ENCODE results near the gene SLC44A3.

DNA sequence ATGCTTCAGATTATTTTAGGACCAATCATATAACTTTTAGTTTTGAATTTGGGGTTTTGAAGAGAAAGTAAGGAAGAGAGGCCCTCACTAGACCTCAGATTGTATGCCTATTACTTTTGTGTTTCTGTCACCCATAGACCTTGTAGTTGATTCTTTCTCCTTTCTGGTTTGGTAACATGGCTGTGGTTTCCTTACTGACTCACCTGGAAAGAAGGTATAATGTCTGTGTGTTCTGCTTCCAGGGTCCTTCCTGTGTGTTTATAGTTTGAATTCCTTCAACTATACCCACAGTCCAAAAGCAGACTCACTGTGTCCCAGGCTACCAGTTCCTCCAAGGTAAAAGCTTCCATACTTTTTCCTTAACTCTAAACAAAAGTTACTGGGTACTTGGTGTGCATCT is 8.1 kb downstream of the SLC44A3 start:
- TF ChIP-seq POLR2A (IDR thresholded peaks at IDR 0.05), result no peak
- TF ChIP-seq, protein P1, sequence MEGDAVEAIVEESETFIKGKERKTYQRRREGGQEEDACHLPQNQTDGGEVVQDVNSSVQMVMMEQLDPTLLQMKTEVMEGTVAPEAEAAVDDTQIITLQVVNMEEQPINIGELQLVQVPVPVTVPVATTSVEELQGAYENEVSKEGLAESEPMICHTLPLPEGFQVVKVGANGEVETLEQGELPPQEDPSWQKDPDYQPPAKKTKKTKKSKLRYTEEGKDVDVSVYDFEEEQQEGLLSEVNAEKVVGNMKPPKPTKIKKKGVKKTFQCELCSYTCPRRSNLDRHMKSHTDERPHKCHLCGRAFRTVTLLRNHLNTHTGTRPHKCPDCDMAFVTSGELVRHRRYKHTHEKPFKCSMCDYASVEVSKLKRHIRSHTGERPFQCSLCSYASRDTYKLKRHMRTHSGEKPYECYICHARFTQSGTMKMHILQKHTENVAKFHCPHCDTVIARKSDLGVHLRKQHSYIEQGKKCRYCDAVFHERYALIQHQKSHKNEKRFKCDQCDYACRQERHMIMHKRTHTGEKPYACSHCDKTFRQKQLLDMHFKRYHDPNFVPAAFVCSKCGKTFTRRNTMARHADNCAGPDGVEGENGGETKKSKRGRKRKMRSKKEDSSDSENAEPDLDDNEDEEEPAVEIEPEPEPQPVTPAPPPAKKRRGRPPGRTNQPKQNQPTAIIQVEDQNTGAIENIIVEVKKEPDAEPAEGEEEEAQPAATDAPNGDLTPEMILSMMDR (IDR thresholded peaks at IDR 0.05 in 4 of 5, conservative IDR thresholded peaks at IDR 0.05 in 1 of 5), result no peak
